HG03097 (cell line): ENCODE data around the gene CEBPZOS.

Experiments used
- ATAC-seq: cut with Tn5 transposase; IDR thresholded peaks from one replicate; pipeline ENCODE4 v1.9.1; 2021; ENCODE audit not compliant: unreplicated experiment, low FRiP score

Gene CEBPZOS

DNA sequence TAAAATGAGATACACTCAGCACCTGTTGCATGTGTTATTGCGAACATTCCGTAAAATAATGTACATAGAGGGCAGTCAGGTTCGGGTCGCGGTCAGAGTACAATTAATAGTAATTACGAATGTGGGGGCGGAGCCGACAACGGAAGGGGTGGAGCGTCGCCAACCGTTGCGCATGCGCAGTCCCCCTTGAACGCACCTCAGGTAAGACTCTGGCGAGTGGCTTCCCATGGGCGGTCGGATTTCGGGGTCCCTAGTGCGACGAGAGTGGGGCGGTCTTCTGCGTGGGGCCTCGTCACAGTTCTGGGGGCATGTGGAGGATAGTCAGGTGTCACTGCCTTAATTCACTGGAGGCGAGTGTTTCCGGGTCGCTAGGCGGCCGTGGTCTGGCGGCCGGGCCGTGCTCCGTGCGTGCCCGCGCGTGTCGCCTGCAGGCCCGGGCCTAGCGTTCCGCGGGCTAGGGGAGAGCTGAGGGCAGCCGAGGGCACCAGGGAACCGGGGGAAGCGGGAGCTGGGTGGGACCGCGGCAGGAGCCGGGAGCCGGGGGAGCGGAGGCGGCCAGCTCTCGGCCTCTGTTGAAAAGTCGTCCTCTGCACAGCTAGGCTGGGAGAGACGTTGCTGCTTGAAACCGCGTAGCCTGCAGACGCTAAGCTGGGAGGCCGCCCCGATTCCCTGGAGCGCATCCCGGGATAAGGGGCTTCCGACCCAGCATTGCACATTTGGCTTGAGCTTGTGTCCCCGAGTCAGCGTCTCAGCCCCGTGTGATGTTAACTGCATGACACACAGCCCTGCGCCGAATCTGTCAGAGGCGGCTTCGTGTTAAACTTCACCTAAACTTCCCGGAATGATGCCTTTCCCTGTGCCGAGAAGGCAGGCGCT, at the start of gene CEBPZOS:
Gene CEBPZOS, plus strand, starts transcription at position 177 of the 876 bp plus-strand sequence. CDS start 3,209 bp downstream, outside the sequence.
- ATAC-seq: peak; percentile 72

DNA sequence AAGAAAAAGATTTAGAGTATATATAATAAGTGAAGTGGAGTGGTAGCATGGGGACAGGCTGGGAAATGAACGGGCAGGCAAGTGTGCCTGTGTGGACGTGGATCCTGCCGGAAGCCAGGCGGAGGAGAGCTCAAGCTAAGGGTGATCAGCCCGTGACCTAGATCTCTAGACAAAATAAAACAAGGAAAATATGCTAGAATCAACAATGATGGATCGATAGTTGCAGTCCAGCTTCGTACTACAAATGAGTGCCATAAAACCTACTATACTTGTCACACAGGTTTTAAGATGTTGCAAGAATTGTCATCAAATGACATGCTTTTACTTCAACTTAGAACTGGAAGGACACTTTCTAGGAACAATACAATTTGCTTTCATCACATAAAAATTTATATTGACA, 48.0 kb upstream of the CEBPZOS start:
- ATAC-seq: no peak

DNA sequence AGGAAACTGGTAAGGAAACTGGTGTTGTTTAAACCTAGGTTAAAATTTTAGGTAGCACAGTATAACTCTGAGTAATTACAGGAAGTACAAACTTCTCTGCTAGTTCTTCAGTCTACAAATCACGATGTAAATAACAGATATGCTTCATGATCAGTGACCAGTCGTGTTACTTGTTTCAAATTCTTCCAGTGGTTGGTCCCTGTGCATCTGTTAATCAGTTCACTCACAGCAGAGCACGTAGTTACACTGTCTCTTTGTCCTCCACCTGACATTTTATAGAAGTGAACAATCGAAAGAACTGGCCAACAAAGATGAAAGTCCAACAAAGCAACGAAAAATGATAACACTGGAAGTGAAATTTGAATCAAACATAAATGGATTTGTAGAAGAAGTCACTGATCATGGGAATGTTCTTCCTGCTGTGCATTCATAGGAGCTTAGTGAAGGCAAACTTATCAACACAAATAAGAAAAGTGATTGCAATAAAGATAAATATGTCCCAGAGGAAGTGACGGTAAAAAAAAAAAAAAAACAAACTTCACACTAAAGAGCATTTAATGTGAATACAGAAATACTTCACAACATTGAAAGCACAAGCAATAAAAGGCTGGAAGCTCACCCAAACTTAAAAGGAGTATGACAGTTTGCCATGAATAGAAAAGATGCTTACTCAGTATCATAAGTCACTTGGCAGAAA, 46.5 kb upstream of the CEBPZOS start:
- no peak for ATAC-seq

DNA sequence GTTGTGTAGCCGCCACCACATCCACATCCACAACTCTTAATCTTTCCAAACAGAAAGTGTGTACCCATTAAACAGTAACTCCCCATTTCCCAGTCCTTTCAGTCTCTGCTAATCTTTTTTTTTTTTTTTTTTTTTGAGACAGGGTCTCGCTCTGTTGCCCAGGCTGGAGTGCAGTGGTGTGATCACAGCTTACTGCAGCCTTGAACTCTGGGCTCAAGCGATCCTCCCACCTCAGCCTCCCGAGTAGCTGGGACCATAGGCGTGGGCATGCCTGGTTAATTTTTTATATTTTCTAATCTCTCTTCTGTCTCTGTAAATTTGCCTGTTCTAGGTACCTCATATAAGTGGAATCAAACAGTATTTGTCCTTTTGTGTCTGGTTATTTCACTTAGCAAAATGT, 43.1 kb upstream of the CEBPZOS start:
- no peak for ATAC-seq

DNA sequence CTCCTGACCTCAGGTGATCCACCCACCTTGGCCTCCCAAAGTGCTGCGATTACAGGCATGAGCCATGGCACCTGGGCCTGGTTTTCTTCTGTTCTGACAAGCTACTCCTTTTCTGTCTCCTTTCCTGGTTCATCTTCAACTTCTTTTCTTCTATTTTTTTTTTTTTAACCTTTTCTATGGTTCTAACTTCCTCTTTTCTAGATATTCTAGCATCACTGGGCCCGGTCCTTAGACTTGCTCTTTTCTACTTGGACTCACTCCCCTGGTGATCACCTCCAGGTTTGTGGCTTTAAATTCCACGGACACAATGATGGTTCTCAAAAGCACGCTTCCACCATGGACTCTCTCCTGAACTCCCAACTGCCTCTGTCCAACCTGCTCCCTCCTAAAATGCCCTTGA, 41.5 kb upstream of the CEBPZOS start:
- ATAC-seq: no peak

DNA sequence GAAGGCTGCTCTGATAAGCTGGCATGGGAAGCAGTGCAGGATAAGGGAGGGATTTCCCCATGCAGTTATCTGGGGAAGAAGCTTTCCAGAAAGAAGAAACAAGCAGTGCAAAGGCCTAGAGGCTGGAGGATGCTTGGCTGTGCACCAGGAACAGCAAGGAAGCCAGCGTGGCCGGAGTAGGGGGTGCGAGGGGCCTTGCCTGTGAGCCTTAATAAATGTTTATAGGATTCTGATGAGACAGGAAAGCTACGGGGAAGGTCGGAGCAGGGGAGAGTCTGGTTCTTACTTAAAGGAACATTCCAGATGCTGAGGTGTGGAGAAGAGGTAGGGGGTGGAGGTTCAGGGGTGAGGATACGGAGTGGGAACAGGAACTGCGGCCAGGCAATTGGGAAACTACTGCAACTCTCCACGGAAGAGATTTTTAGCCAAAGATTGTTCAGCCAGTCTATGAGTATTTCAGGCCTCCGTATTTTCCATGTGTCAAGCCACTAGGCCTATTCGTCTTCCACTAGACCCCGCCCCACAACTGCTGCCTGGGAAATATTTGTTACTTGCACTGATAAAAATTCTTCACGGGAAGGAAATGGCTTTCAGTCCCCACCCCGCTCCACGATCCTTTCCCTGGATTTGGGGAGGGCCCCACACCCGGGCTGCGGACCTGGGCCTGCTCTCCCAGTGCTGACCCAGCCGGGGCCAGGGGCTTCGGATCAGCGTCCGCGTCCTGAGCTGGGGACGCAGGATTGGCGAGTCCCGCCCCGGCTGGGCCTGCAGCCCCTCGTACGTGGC, 40.0 kb upstream of the CEBPZOS start:
- ATAC-seq: peak; percentile 33

DNA sequence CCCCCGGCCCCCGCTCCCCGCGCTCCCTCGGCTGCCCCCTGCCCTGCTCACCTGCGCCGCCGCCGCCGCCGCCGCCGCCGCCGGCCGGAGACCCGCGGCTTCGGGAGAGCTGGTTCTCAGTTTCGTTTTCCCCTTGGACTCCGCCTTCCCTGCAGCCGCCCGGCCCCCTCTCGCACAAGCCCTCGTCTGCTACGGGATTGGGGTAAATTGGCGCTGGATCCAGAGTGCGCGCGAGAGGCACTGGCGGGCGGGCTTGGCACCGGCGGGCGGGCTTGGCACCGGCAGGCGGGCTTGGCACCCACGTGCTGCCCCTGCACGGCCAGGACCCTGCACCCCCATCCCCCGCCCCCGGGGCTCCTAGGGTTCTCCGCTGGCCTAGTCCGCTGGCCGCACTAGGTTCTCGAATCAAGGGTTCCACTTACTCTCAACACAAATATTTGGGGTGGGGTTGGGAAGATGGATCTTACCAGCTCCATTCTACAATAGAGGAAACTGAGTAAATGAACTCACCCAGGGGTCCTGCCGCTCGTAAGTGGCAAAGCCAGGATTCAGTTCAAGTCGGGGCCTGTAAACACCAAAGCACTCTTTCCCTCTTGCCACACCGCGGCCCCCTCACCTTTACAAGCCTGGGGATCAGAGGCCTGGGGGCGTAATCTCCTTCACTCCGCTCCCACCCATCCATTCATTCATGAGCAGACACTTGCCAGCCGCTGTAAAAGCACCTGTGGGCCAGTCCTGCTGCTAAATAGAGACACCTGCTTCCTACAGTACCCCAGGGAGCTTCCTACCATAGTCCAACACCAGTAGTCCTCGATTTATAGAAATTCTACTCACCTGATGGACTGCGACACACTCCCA, 39.2 kb upstream of the CEBPZOS start, which contains the start of gene EIF2AK2:
Gene EIF2AK2, minus strand, starts transcription at position 124 of the 858 bp plus-strand sequence. CDS start 9,174 bp downstream, outside the sequence.
- ATAC-seq: peak; percentile 75

DNA sequence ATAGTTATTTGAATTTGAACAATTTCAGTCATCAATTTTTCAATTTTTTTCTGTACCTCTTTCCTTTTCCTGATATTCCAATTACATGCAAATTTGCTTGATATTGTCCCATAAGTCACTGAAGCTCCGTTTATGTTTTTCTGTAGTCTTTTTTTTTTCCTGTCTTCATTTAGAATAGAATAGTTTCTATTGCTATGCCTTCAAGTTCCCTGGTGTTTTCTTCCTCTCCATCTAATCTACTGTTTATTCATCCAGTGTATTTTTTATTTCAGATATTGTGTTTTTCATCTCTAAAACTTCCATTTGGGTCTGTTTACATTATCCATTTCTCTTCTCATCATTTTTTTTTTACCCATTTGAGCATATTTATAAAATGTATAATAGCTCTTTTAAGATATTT, 31.5 kb upstream of the CEBPZOS start:
- ATAC-seq: no peak

DNA sequence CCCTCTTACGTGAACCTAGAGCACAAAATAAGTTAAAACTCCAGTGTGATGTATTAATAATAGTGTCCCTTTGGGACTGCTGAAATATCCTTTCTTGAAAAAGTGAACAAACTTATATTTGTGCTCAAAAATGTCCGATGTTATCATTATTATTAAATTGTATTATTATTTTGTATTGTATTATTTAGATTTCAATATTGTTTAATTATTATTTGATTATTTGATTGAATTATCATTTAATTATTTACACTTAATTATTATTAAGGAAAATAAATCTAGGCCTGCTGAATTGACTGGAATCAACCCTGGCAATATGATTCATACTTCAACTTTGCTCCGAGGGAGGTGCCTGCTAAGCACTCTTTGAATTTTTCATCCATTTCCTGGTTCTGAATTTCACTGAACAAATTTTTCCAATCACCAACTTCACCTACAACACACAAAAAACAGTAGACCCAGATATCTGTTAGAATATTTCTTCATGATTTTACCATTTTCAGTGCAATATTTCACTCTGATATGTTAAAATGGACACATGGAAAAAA, 28.6 kb upstream of the CEBPZOS start:
- ATAC-seq: no peak

DNA sequence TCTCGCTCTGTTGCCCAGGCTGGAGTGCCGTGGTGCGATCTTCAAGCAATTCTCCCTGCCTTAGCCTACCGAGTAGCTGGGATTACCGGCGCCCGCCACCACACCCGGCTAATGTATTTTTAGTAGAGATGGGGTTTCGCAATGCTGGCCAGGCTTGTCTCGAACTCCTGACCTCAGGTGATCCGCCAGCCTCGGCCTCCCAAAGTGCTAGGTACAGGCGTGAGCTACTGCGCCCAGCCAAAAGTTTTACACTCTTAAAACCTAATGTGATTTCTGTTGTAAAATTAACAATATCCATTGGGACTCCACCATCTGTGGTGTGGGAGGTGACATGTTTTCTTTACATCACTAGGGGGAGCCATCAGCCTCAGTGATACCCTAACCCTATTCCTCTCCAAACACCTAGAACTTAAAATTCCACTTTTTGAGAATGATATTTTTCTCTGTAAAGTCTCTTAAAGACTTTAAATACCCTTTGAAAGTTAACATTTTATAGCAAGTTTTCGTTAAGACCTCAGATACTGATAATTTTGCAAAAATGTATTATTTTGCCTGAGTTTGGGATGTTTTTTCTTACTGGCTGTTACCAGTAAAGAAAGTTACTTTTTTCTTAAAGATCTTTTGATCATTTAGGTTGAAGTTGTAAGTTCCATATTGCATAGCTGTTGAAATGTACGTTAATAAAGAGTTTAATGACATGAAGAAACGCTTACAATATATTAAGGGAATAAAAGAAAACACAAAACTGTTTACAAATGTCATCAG, 27.9 kb upstream of the CEBPZOS start:
- ATAC-seq: no peak

DNA sequence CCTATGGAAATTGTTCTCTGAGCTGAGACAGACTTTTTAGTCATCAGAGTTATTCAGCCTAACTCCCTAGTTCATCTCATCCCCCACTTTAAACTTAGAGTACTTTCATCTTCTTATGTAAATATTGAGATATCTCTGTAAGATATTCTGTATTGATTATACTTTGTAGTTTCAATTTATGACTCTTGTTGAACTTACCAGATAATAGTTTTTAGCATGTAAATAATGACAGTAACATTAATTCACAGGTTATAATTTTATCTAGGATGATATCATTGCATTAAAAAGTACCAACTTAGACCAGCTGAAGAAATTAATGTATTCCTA, 24.7 kb upstream of the CEBPZOS start:
- no peak for ATAC-seq

DNA sequence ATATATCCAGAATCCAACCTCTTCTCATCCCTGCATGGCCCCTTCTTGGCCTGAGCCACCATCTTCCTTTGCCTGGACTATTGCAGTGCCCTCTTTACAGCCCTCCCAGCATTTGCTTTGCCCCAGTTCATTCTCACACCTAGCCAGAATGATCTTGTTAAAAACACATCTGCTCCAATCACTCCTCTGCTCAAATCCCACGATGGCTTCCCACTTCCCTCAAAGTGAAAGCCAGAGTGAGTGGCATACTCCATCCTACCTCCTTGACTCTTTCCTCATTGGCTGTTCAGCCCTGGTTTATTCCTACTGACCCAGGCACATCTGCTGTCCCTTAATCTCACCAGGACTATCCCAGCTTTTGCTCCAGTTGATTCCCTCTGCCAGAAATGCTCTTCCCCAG, 22.6 kb upstream of the CEBPZOS start:
- no peak for ATAC-seq

DNA sequence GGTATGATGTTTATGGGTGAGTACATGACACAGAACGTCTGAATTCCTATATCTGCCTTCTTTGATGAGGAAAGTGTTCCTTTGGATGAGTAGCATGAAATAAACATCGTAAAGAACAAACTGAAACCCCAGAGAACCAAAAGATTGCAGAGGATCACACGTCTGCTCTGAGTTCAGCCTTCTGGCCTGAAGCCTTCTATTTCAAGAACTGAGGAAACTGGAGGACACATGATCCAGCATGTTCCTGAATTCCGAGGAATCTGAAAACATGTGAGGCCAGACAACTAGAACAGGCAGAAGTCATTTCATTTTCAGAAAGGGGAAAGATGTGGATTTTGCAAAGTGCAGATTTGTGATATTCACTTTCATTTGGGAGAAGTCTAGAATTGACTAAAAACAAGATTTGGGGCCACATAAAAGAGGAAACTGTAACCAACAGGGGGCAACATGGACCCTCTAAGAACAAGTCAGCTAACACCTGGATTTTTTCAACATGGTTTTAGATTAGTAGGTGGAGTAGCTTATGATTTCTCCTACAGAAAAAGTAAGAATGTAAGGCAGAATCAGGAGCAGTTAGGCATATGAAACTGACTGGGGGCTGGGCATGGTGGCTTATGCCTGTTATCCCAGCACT, 16.2 kb upstream of the CEBPZOS start:
- ATAC-seq: no peak

DNA sequence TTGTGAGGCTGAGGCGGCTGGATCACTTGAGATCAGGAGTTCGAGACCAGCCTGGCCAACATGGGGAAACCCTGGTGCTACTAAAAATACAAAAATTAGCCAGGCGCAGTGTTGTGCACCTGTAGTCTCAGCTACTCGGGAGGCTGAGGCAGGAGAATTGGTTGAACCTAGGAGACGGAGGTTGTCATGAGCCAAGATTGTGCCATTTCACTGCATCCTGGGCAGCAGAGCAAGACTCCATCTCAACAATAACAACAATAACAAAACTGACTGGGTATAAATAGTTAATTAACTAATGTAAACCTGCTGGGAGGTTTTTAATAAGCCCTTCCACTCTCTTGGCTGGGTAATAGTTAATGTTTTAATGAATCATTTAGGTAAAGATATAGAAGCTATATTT, 15.7 kb upstream of the CEBPZOS start:
- ATAC-seq: no peak

DNA sequence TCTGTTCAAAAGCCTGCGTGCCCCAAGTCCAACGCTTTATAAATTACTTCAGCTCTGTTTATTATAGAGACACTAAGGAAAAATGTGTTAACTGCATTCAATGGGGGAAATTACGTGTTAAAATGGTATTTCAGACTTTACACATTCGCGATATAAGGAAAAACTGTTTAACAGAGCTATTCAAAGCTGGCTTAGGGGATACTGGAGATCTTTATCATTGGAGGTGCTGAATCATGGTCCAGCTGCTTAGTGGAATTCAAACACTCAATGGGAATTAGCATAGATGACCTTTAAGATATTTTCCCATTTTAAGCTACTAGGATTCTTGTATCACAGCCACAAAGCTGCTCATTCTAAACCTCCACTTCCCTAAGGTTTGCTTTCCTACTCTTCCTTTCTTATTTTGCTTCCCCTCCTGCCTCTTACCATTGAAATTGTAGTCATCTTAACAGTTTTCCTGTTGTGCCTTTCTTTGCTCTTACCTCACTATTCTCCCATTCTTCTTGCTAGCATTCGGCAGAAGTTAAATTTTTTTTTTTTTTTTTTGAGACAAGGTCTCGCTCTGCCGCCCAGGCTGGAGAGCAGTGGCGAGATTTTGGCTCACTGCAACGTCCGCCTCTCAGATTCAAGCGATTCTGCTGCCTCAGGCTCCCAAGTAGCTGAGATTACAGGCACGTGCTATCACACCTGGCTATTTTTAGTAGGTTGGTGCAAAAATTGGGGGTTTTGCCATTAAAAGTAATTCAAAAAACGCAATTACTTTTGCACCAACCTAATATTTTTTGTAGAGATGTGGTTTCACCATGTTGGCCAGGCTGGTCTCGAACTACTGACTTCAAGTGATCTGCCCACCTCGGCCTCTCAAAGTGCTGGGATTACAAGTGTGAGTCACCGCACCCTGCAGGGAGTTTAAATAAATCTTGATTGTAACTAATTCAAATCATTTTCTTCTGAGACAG, 14.3 kb upstream of the CEBPZOS start:
- ATAC-seq: no peak

DNA sequence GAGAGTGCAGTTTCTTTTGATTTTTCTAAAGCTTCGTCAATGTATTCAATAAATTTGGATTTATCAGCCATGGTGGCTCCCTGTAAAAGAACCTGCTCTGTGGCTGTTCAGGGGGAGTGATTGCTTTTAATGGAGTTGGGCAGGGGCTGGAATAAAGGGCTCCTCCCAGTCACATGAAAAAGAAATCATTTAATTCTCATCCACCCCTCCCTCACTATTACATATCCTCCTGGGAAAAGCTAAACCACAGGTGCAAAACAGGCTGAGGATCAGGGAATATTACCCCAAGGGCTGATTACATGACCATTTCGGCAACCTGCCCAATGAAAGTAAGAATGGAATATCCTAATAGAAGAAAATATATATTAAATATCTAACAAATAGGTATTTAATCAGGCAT, 7.7 kb upstream of the CEBPZOS start, which contains the start of gene SULT6B1:
Gene SULT6B1, minus strand, starts transcription at position 101 of the 400 bp plus-strand sequence. Its CDS starts 30 bp downstream, at position 71.
- ATAC-seq: no peak

DNA sequence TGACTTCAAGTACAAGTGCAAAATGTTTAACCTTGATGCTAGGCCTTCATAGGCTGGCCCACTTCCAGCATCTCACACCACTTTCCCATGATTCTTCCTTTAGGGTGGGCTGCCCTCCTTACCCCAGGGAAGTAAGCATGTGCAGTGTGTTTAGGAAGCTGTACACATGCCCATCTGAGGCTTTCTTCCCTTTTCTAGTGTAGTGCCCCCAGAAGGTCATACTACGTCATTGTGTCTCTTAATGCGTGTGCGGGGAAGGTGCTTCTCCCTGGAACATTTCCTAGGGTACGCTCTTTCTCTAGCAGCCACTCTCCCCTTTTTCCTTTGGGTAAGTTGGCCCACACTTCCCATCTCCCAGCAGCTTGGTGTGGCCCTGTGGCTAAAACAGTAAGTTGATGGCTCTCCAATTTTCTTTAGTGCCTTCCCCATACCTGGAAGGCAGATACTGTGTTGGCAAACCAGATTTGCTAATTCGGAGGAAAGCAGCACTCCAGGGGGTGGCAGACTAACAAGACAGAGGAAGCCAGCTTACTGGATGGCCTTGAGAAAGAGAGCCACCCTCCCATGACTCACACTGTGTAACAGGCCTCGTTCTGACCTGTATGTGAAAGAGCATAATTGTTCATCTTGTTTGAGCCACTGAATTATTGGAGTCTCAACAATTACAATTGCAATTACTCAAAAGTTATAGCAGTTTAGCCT, 6.7 kb upstream of the CEBPZOS start:
- no peak for ATAC-seq
